ENCODE results near the gene CXCL16. TPM values are rescaled to one million over a fixed set of nuclear protein-coding genes. Genes with fewer than 3 reads are reported as not detected.

Gene CXCL16
- polyA plus RNA-seq, 2 of the 4 experiments (the other 2 are of a cell fraction), result 10.1 to 13.8 TPM

- ChIA-PET CTCF (interaction anchor here (1.1 to 1.5 kb wide), 2 partner anchors 14 to 193 kb away, joined by 3 read pairs; no protein-coding TSS in a partner anchor), POLR2A (no interaction called here)
- no peak for FAIRE-seq
- no peak overlapping the region for H3K4me2 ChIP-seq
- no peak for DNase-seq (ENCODE audit: low read depth in 1 of 2, low spot score in 1 of 2)
- no peak overlapping the region for H3K27ac ChIP-seq
- no peak overlapping the region for H3K4me3 ChIP-seq
- 89% methylated on average over 6 of the region's 6 CpGs for WGBS (ENCODE audit: missing lambda C conversion rate)
- TF ChIP-seq EHMT2 (IDR thresholded peaks at IDR 0.05; ENCODE audit: low read depth), result no peak
- no peak for TF ChIP-seq RFX5 (IDR thresholded peaks at IDR 0.05)
- TF ChIP-seq FOSL2 (IDR thresholded peaks at IDR 0.05), result no peak
- TF ChIP-seq FOSL2 (CRISPR knock-in tag; IDR thresholded peaks at IDR 0.05), result no peak
- peaks cover 15% of the 10 kb centered on the region for H3K4me1 ChIP-seq
- no peak for ATAC-seq
- H3K9me3 ChIP-seq, result no peaks in the 10 kb centered on the region
These were observed 43.3 kb downstream of the CXCL16 start for GRCh38 chr17:4696437-4696805.

GRCh38 chr17:4693416-4693815, 46.3 kb downstream of the CXCL16 start:
- ChIA-PET POLR2A (no interaction called here), CTCF (no interaction called here)
- no peak for ATAC-seq
- Histone ChIP-seq H3K4me3 (no peak overlapping the region), H3K4me2 (no peak overlapping the region), H3K27ac (no peak overlapping the region), H3K4me1 (peaks cover 5% of the 10 kb centered on the region; the same call in 2 of the 3 replicates), H3K9me3 (no peaks in the 10 kb centered on the region)
- 84% methylated on average over 9 of the region's 9 CpGs for WGBS (ENCODE audit: missing lambda C conversion rate)
- FAIRE-seq, result peak; percentile 43
- no peak for TF ChIP-seq ELK1 (IDR thresholded peaks at IDR 0.05; ENCODE audit: low read depth, low read length)
- no peak for TF ChIP-seq MAFK (IDR thresholded peaks at IDR 0.05; ENCODE audit: partially characterized antibody)
- TF ChIP-seq HOXB5 (CRISPR knock-in tag; IDR thresholded peaks at IDR 0.05), result no peak
- no peak for DNase-seq (ENCODE audit: low read depth in 1 of 2, low spot score in 1 of 2)

DNA sequence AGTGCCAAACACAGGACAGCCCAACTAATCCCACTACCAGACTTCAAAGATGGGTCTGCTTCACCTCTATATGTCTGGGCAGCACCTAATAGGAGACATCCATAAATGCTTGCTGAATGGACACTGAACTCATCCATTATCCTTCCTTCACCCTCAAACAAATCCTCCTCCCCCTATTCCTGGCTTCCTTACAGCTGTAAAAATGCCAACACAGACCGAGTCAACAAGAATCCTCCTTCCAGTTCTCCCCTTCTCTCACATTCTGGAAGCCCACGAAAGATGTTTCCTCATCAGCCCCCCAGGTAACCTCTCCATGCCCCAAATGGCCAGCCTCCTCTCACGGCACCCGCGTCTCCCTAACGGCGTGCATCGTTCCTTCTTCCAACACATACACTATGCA, 48.0 kb downstream of the CXCL16 start:
- ChIA-PET POLR2A (no interaction called here), CTCF (interaction anchor here (0.8 to 3.4 kb wide), 8 partner anchors 11 to 191 kb away, joined by 3 to 11 read pairs (median 5); no protein-coding TSS in a partner anchor)
- no peak for DNase-seq (ENCODE audit: low read depth in 1 of 2, low spot score in 1 of 2)
- no peak; a peak in 1 of 6 replicates for ATAC-seq
- Histone ChIP-seq H3K27ac (no peak overlapping the region), H3K9me3 (no peaks in the 10 kb centered on the region), H3K4me3 (no peak overlapping the region), H3K4me1 (peaks cover 5% of the 10 kb centered on the region; the same call in 2 of the 3 replicates), H3K4me2 (no peak overlapping the region)
- WGBS (ENCODE audit: missing lambda C conversion rate), result 83% methylated on average over 8 of the region's 8 CpGs
- TF ChIP-seq POLR2A (IDR thresholded peaks at IDR 0.05; ENCODE audit: low read length) (no peak), RNF2 (IDR thresholded peaks at IDR 0.05; ENCODE audit: borderline replicate concordance, low read depth) (no peak), ZSCAN20 (CRISPR knock-in tag; IDR thresholded peaks at IDR 0.05) (no peak), ZFP36 (IDR thresholded peaks at IDR 0.05; ENCODE audit: borderline replicate concordance, partially characterized antibody) (no peak), BCL3 (IDR thresholded peaks at IDR 0.05) (no peak), ATOH8 (CRISPR knock-in tag; IDR thresholded peaks at IDR 0.05; ENCODE audit: low read depth) (no peak), ELK1 (IDR thresholded peaks at IDR 0.05; ENCODE audit: low read depth, low read length) (no peak), ZC3H11A (IDR thresholded peaks at IDR 0.05) (no peak)
- TF ChIP-seq, protein P1, sequence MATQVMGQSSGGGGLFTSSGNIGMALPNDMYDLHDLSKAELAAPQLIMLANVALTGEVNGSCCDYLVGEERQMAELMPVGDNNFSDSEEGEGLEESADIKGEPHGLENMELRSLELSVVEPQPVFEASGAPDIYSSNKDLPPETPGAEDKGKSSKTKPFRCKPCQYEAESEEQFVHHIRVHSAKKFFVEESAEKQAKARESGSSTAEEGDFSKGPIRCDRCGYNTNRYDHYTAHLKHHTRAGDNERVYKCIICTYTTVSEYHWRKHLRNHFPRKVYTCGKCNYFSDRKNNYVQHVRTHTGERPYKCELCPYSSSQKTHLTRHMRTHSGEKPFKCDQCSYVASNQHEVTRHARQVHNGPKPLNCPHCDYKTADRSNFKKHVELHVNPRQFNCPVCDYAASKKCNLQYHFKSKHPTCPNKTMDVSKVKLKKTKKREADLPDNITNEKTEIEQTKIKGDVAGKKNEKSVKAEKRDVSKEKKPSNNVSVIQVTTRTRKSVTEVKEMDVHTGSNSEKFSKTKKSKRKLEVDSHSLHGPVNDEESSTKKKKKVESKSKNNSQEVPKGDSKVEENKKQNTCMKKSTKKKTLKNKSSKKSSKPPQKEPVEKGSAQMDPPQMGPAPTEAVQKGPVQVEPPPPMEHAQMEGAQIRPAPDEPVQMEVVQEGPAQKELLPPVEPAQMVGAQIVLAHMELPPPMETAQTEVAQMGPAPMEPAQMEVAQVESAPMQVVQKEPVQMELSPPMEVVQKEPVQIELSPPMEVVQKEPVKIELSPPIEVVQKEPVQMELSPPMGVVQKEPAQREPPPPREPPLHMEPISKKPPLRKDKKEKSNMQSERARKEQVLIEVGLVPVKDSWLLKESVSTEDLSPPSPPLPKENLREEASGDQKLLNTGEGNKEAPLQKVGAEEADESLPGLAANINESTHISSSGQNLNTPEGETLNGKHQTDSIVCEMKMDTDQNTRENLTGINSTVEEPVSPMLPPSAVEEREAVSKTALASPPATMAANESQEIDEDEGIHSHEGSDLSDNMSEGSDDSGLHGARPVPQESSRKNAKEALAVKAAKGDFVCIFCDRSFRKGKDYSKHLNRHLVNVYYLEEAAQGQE (IDR thresholded peaks at IDR 0.05), result no peak
- no peak for FAIRE-seq
